GM21381 (cell line): Measurements from ENCODE around the gene SEMA3D.
A peak's percentile ranks its signal among the peaks of the same experiment; 100 is the strongest.

Experiments
- ATAC-seq: cut with Tn5 transposase; IDR thresholded peaks from one replicate; pipeline ENCODE4 v1.9.1; 2021; ENCODE audit warnings: mild to moderate bottlenecking, moderate library complexity; ENCODE audit not compliant: unreplicated experiment

SEMA3D gene

GRCh38 chr7:85186521-85187241 is at the start of gene SEMA3D:
Gene SEMA3D (minus strand): TSS chr7:85187056. CDS start chr7:85121891, 65,165 bp downstream.
- ATAC-seq = peak; percentile 95

- no peak for ATAC-seq
Observed at GRCh38 chr7:85234730-85235129, 47.9 kb upstream of the SEMA3D start.

GRCh38 chr7:85232068-85232467 is 45.2 kb upstream of the SEMA3D start:
- ATAC-seq = no peak

GRCh38 chr7:85230623-85231022 is 43.8 kb upstream of the SEMA3D start:
- ATAC-seq = no peak

DNA sequence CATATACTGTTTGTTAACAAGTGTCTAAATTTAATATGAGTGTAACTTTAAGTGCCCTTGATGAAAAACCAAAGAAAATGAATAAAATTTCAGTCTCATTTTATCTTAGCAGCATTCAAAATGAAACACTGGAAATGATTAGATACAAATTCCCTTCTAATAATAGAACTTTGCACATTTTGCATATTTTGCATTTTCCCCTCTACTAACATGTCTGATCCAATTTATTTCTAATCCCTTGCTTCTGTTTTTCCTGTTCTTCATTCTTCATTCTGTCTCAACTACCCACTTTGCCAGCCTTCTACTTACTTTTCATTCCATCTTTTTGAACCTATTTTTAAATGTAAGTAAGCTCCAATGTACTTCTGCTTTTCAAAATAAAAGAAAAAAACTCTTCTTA is 42.7 kb upstream of the SEMA3D start:
- no peak for ATAC-seq

DNA sequence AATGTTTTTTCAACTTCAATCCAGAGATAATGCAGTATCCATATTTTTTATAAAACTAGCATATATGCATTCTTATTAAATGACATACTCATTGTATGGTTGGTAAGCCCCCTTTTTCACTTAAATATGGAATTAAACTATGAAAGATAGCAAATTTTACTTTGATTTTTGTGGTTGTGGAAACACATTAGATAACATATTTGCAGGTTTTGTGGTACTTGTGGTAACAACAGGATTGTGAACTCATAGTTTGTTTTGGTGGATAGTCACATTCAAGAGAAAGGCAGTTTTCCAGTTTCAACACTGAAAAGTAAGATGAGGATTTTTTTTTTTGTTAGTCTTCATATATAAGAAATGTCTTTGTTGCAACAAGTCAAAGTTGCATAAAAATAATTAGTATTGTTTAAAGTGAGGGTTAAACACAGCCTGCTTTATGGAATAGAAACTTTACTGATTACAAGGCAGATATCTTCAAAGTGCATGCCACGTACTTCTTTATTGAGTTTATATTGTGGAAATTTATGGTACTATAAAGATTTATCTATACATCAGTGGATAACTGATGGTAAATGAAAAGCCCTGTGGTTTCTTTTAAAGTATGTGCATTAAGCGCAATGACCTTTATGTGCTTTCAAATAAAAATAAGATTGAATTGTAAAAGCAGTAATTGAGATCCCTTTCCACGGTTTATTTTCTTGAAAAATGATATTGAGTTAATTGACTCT is 39.7 kb upstream of the SEMA3D start:
- no peak for ATAC-seq

GRCh38 chr7:85224171-85224570 is 37.3 kb upstream of the SEMA3D start:
- ATAC-seq = no peak

- ATAC-seq = no peak
Observed at GRCh38 chr7:85222522-85222921, 35.7 kb upstream of the SEMA3D start.

- ATAC-seq = no peak
Observed at GRCh38 chr7:85221796-85222195, 34.9 kb upstream of the SEMA3D start.

GRCh38 chr7:85220651-85221050 is 33.8 kb upstream of the SEMA3D start:
- no peak for ATAC-seq

DNA sequence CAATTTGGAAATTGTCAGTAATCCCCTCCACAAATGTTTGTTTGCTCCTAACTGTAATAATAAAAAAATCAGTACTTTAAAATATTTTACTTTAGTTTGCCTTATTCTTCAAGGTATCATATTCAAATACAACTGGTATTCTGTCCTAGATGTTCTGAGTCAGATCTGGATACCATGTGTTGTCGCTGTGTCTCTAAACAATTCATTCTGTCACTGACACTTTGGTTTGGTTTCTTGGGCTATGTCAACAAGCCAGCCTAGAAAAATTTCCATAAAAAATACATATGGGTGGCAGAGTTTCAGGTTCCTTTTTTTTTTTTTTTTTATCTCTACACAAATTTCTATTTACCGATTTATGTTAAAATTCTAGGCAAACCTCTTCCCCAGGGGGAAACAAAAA is 33.2 kb upstream of the SEMA3D start:
- no peak for ATAC-seq

DNA sequence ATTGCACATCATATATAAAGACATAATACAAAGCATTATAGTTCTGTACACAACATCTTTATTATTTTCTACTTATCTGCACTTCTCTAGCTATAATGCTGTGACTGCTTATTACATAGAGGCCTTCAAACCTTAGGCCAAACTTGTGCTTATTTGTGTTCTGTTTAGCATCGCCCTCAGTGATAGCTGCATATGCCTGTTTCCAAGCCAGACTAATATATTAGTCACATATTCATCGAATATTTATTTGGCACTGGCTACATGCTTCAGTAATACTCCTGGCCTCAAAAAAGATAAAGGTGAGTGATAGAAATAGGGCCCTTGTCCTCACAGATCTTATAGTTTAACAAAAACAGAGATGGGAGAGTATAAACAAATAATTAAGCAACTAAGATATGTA is 30.2 kb upstream of the SEMA3D start:
- no peak for ATAC-seq

DNA sequence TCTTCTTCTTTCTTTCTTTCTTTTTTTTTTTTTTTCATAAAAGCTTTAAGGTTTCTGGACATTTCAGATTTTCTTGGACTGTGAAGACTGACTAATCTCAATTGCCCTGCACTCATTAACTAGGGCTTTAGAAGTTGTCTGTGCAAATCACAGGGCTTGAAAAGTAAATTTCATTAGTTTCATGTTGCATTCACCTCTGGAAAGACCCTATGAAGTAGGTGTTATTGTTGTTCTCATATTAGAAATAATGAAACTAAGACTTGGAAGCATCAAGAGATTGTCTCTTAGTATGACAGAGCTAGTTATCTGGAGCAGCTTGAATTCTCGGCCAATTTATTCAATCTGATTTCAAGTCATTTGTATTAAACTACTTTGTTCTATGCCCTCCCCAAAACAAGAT is 28.2 kb upstream of the SEMA3D start:
- peak; percentile 83 for ATAC-seq

DNA sequence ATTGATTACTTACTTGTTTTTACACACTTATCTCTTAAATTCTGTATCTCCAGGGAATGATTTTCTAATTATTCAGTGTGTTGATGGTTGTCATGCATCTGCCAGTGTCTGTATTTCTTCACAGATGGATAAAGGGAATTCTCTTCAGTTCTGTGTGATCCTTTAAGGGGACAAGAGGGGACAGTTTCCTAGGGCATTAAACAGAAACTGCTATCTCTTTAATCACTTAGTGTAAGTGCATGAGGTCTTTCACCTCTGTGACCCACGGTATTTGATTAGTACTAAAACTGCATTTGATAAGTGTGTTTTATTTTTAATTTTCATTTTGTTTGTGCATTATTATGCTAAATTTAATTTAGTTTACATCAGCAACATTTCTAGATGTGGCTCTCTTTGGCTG is 26.6 kb upstream of the SEMA3D start:
- no peak for ATAC-seq

DNA sequence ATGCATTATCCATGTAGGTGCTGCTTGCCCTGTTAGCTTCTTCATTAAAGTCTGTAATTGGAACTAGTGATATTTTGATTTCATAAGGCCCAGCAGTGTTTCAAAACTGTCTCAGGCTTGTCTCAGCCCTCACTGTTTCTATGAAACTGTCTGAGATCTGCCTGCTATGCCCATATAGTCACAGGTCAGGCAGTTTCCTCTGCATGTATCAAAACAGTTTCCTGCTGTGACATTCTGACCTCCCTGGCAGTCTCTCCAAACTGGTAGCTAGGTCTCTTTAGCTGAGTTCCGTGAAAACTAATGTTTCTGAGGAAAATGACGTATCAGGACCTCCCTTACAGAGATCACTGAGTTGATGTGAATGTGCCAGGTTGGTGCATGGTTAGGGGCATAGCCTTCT is 18.9 kb upstream of the SEMA3D start:
- ATAC-seq = no peak

- ATAC-seq = no peak
Observed at GRCh38 chr7:85204496-85204895, 17.6 kb upstream of the SEMA3D start.

DNA sequence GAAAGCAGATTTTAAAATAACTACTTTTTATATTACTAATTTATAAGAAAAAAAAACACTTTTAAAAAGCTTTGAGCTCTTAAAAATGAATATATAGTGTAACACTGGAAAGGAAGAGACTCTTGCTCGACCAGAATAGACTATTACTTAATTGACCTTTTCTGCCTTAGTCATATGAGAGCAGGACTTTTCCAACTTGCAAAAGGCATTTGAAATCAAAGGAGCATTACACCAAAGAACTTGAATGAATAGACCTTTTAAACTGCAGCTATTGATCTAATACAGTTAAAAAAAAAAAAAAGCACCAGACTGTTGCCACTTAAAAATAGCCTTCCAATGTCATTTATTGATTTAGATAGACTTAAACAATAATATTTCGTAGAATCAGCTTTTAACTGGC is 17.2 kb upstream of the SEMA3D start:
- ATAC-seq = no peak

DNA sequence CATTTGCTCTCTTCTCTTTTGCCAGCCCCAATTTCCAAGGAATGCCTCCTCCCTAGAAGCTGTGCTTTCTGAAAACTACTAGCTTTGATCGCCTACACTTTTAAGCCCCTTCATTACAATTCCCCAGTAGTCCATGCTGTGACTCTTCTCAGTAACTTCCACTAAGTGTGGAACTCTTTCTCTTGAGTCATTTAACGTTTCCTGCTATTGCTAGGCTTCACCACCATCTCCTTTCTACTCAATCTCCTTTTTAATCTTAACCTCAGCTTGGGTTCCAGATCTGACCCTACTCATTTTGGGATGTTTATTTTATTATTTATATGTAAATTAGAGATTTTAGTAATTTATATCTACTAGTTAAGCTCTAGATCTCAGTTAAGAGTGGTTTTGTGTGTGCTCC is 14.4 kb upstream of the SEMA3D start:
- no peak for ATAC-seq

DNA sequence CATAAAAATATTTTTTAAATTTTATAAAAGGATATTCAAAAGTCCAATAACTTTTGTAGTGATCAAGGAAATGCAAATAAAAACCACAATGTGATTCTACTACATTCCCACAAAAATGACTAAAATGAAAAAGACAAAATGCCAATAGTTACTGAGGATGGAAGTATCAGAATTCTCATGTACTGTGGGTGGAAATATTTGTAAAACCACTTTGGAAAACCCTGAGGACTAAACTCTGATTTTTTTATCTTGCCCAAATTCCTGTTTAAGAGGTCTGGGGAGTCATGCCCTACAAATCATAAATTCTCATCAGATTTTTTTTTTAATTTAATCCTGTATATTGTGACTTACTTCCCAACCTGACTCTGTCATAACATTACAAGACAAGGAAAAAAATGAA is 9.8 kb upstream of the SEMA3D start:
- no peak for ATAC-seq

- ATAC-seq = no peak
Observed at GRCh38 chr7:85191383-85191782, 4.5 kb upstream of the SEMA3D start.

GRCh38 chr7:85186083-85186520 is 754 bp downstream of the SEMA3D start:
- ATAC-seq = peak; percentile 35

DNA sequence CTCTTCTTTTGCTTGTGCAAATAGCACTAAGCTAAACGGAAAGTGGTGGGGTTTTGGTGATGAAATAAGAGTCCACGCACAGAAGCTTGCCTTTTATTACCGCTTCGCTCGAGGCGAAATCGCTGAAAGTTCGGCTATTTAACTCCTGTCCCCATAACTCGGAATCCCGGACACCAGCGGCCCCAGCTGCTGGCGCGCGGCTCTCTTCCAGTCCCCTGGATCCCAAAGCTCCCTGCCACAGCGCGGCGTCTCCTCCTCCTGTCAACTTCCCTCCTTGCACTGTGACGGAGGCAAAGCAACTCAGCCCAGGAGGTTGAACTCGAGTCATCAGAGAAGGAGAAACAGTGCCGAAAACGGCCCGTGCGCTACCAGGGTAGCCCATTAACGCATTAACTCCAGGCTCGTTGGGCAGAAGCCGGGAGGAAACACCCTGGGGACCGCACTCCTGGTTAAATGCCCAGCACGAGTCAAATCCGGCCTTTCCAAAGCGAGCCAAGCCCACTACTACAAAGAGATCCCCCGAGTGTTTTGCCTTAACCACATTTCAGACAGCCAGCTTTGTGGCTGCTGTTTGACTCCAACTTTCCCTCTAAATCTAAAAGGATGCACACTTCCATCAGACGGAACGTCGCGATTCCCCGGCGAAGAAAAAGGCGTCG is 1.3 kb downstream of the SEMA3D start:
- no peak for ATAC-seq
